HG03135 (cell line): ENCODE data around the gene F12.
"Not testable (repeated sequence)": the region's sequence is repeated elsewhere in the genome, so short reads cannot be mapped to it uniquely, and the experiment has no call there.

Experiments
- ATAC-seq: cut with Tn5 transposase; IDR thresholded peaks from one replicate; pipeline ENCODE4 v1.9.1; 2021; ENCODE audit warnings: mild to moderate bottlenecking, moderate library complexity; ENCODE audit not compliant: unreplicated experiment

F12 gene

DNA sequence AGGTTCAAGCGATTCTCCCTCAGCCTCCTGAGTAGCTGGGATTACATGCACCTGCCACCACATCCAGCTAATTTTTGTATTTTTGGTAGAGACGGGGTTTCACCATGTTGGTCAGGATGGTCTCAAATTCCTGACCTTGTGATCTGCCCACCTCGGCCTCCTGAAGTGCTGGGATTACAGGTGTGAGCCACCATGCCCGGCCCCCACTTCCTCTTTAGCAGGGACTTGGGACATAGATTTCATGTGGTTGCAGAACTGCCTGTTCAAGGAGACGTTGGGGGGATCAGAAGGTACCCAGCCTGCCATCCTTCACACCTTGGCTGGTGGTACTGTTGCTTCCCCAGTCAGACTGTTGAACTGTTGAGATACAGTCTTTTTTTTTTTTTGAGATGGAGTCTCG, 7.7 kb upstream of the F12 start:
- ATAC-seq, result not testable (repeated sequence)

DNA sequence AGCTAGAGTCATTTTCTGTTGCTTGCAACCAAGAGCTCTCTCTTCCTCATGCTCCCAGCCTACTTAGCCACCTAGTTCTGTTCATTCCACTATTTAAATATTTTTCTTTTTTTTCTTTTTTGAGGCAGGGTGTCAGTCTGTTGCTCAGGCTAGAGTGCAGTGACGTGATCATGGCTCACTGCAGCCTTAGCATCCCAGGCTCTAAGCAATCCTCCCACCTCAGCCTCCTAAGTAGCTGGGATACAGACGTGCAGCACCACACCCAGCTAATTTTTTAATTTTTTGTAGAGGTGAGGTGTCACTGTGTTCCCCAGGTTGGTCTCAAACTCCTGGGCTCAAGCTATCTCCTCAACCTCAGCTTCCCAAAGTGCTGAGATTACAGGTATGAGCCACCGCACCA, 5.1 kb upstream of the F12 start:
- no peak for ATAC-seq

- peak; percentile 62 for ATAC-seq
Observed at GRCh38 chr5:177412603-177413233, 3.4 kb upstream of the F12 start.

DNA sequence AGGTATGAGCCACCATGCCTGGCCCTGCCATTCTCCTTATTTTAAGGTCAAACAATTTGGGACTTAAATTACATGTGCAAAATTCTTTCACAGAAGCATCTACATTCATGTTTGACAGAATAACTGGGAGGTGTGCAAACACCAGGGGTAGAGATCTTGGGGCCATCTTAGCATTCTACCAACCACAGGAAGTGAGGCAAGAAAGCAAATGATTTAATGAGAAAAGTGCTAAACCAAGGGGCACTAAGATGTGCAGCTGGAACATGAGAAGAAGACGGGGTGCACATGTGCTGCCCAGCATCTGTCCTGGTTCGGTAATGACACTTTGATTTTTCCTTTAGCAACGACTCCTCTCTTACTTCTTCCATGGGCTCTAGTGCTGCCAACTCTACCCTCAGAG, 1.2 kb upstream of the F12 start:
- no peak for ATAC-seq

DNA sequence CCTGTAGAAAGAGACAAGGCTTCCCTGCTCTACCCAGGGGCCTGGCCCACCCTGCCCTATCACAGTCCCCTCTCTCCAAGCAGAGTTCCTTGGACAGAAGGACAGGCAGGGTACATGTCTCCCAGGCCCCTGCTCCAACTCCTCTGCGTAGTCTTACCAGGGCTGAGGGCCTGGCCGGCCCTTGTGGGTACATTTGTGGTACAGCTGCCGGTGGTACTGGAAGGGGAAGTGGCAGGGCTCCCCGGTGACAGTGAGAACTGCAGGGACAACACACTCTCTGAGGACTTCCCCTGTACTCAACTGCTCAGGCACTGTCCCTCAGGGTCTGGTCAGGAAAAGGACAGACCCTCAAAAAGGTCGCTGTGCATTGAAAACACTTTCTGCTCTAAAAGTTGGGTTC, 3.6 kb downstream of the F12 start:
- no peak for ATAC-seq

DNA sequence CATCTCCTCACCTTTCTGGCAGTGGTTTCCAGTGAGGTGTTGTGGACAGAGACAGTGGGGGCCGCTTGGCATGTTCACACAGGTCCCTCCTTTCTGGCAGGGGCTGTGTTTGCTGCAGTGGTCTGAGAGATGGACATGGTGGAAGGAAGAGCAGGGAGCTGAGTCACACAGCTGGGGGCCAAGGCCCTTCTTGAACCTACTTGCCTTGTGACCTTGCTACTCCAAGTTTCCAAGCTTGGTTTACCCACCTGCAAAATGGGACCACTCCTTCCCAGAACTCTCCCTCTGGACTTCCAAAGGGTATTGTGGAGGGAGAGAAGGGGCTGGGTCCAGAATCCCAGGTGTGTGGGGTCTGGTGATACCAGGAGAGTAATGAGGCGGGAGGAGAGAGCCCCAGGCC, 4.1 kb downstream of the F12 start:
- ATAC-seq, result no peak

- ATAC-seq, result no peak
Observed at GRCh38 chr5:177404641-177405179, 4.7 kb downstream of the F12 start.

- peak; percentile 74 for ATAC-seq
Observed at GRCh38 chr5:177403792-177404640, 5.3 kb downstream of the F12 start.

GRCh38 chr5:177403102-177403791, 6.1 kb downstream of the F12 start:
- peak; percentile 21 for ATAC-seq

GRCh38 chr5:177402271-177403043, 6.9 kb downstream of the F12 start:
- no peak for ATAC-seq

DNA sequence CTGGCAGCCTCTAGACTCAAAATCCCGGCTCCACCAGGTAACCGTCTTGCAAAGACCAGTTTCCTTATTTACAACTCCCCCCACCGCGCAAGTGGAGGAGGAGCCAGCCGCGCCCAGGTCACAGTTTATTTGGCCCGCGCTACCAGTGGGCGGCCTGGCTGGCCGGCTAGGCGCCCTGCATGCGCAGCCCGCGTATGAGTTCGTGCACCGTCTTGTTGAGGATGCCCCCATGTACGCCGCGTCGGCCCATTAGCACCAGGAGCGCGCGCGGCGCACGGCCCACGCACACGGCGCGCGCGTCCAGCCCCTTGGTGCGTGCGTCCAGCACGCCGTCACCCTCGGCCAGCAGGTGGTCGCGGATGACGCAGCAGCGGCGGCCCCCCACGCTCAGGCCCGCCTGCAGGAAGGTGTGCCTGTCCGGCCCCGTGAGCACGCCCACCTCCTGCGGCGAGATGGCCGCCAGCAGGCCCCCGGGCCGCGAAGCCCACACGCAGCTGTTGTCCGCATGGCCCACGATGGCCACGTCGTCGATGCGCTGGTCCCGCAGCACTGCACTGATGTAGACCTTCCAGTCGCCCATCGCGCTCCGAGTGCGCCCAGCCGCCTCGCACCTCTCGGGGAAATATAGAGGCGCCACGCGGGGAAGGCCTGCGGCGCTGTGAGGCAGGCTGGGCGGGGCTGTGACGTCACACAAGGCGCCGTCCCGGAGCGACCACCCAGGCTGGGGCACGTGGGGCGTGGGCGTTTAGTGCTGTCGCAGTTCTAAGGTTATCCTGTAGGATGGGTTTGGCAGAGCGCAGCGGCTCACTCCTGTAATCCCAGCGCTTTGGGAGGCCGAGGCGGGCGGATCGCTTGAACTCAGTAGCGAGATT, 9.1 kb downstream of the F12 start, which contains the start of gene PFN3:
Gene PFN3, minus strand, starts transcription at position 665 of the 872 bp plus-strand sequence. Its CDS starts 85 bp downstream, at position 580.
- no peak for ATAC-seq

GRCh38 chr5:177397875-177398390, 11.4 kb downstream of the F12 start:
- no peak for ATAC-seq

DNA sequence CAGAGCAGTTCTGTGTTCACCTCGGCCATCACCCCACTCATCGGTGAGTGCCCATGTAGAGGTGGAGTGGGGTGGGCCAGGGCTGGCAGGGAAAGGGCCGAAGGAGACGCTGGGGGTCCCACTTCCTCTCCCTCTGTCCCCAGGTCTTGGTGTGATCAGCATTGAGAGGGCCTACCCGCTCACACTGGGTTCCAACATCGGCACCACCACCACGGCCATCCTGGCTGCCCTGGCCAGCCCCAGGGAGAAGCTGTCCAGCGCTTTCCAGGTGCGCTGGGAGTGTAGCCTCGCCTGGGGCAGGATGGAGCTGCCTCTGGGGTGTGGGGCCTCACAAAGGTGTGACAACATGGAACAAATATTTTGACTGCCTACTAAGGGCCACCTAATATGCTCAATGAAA, 12.6 kb downstream of the F12 start:
- ATAC-seq, result no peak

DNA sequence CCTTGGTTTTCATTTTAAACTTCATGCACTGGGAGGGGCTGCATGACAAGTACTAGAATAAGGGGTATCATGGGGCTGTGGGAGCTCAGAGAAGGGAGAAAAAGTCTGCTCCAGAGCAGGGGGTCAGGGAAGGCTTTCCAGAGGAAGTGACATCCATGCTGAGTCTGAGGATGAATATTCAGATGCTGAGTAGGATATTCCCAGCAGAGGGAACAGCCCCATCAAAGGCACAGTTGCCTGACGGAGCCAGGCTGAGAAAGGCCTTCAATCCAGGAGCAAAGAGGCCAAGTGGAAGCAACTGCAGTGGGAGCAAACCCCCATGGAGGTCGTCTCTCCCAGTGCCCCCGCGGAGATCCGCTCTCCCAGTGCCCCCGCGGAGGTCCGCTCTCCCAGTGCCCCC, 13.3 kb downstream of the F12 start:
- no peak for ATAC-seq

DNA sequence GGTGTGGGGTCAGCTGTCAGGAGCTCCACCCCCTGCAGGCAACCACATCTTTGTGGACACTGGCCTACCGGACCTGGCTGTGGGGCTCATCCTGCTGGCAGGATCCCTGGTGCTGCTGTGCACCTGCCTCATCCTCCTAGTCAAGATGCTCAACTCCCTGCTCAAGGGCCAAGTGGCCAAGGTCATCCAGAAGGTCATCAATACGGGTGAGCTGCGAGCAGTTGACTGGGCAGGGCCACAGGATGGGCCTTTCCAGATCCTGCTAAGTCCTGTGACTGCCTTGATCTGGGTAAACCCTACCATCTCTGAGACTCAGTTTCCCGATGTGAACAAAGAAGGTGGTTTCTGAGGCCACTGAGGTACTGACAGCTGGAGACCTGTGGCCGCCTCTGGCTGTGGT, 15.4 kb downstream of the F12 start:
- no peak for ATAC-seq

DNA sequence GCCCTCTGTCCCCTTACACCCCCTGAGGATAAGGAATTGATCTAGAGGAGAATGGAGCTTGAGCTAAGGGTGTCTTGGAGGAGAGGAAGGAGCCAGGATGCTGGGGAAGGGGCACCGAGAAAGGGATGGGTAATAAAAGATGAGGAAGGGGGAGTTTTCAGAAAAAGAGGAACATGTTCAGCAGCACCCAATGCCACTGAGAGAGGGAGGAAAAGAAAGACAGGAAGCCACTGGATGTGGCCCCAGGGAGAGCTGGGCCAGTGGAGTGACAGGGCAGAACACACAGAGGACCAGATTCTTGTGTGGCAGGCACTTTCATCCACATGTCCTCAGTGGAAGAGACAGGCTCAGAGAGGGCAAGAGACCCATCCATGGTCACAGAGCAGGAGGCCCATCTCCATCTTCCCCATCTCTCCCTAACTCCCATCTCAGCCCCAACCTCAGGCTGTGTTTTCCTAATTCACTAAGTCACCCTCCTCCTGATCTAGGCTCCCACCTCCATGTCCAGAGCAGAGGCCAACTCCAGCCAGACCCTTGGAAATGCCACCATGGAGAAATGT, 16.1 kb downstream of the F12 start:
- no peak for ATAC-seq

GRCh38 chr5:177392765-177393164, 16.6 kb downstream of the F12 start:
- no peak for ATAC-seq

GRCh38 chr5:177390363-177391300, 18.7 kb downstream of the F12 start:
- ATAC-seq, result peak; percentile 67
